Astrocyte of the cerebellum (primary cell): Measurements from ENCODE around the gene MGAT4D.
"Not testable (repeated sequence)": the region's sequence is repeated elsewhere in the genome, so short reads cannot be mapped to it uniquely, and the experiment has no call there.

Experiments
- DNase-seq: peaks from one replicate; pipeline ENCODE4 v3.0.0-alpha.2; 2011; ENCODE audit warnings: low read depth
- H3K4me3 ChIP-seq: 2 replicates; pipeline ENCODE4 v1.5.1; 2011; ENCODE audit warnings: mild to moderate bottlenecking, low read depth, low read length, moderate library complexity
- CTCF ChIP-seq: IDR thresholded peaks from 2 replicates; pipeline ENCODE4 v1.5.1; 2012; ENCODE audit warnings: low read length, low read depth, moderate library complexity, mild to moderate bottlenecking; ENCODE audit errors: missing control alignments
- in situ Hi-C: cut with HindIII; loops from 2 replicates; pipeline ENCODE4 v1.10.0; 2017; ENCODE audit warnings: low sequenced_read_pairs

The MGAT4D gene

GRCh38 chr4:140497747-140498636 is at the start of gene MGAT4D:
TSS of gene MGAT4D (minus strand) at chr4:140498293. CDS start at chr4:140498222, 71 bp downstream.
- no peak for TF ChIP-seq CTCF
- no peak for DNase-seq
- peak within 1 kb of the TSS; percentile 26 for H3K4me3 ChIP-seq
- in situ Hi-C loops: no loop called here

GRCh38 chr4:140533951-140534480 is 35.9 kb upstream of the MGAT4D start:
- H3K4me3 ChIP-seq: no peak overlapping the region
- no peak for TF ChIP-seq CTCF
- in situ Hi-C loops: no loop called here
- no peak for DNase-seq

- no peak for TF ChIP-seq CTCF
- in situ Hi-C loops: no loop called here
- no peak for DNase-seq
- H3K4me3 ChIP-seq: no peak overlapping the region
Observed at GRCh38 chr4:140529434-140529833, 31.3 kb upstream of the MGAT4D start.

- peak; percentile 94 for TF ChIP-seq CTCF
- H3K4me3 ChIP-seq: peak within 1 kb of the TSS; percentile 86
- in situ Hi-C loops: no loop called here
- peak; percentile 91 for DNase-seq
Observed at GRCh38 chr4:140523857-140524742, 26.0 kb upstream of the MGAT4D start, which contains the start of gene ELMOD2. TSS of gene ELMOD2 (plus strand) at chr4:140524168. CDS start at chr4:140525429, 1,261 bp downstream.

- H3K4me3 ChIP-seq: peak overlapping the region; percentile 86
- no peak for DNase-seq
- no peak for TF ChIP-seq CTCF
- in situ Hi-C loops: no loop called here
Observed at GRCh38 chr4:140523370-140523856, 25.3 kb upstream of the MGAT4D start.

GRCh38 chr4:140515423-140515822 is 17.3 kb upstream of the MGAT4D start:
- no peak for DNase-seq
- no peak overlapping the region for H3K4me3 ChIP-seq
- in situ Hi-C loops: no loop called here
- TF ChIP-seq CTCF: no peak

- in situ Hi-C loops, H3K4me3 ChIP-seq, DNase-seq: not testable (repeated sequence)
Observed at GRCh38 chr4:140513765-140514164, 15.7 kb upstream of the MGAT4D start.
